ENCODE data around the gene ADAMTS16. TPM values are rescaled to one million over a fixed set of nuclear protein-coding genes. Genes with fewer than 3 reads are reported as not detected.

The ADAMTS16 gene
- total and polyA plus RNA-seq, 2 donors from 2014 or later, result 5.6 to 7.5 TPM

DNA sequence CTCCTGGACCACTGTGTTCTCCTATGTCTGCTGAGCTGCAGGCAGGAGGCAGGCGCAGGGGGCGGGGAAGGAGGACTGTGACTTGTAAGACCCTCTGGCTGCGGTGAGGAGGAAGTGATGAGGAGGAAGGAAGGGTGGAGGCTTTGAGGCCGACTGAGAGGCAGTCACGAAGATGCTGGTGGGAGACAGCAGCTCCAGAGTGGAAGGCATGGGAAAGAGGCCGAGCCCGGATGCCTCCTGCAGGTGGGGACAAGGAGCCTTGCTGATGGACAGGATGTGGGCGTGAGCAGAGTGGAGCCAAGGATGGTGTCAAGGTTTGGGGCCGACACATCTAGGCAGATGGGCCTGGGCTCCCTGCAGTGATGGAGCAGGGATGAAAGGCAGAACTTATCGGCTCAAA lies 208.0 kb downstream of the ADAMTS16 start:
- no peaks in the 10 kb centered on the region for H3K27me3 ChIP-seq (ENCODE audit: control insufficient read depth, insufficient read depth, low read length)
- TF ChIP-seq, protein P1, sequence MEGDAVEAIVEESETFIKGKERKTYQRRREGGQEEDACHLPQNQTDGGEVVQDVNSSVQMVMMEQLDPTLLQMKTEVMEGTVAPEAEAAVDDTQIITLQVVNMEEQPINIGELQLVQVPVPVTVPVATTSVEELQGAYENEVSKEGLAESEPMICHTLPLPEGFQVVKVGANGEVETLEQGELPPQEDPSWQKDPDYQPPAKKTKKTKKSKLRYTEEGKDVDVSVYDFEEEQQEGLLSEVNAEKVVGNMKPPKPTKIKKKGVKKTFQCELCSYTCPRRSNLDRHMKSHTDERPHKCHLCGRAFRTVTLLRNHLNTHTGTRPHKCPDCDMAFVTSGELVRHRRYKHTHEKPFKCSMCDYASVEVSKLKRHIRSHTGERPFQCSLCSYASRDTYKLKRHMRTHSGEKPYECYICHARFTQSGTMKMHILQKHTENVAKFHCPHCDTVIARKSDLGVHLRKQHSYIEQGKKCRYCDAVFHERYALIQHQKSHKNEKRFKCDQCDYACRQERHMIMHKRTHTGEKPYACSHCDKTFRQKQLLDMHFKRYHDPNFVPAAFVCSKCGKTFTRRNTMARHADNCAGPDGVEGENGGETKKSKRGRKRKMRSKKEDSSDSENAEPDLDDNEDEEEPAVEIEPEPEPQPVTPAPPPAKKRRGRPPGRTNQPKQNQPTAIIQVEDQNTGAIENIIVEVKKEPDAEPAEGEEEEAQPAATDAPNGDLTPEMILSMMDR (IDR thresholded peaks at IDR 0.05; ENCODE audit: borderline replicate concordance, extremely low read depth, insufficient read depth), result no peak
- intact Hi-C loops (cut with DNase I), result no loop called here

DNA sequence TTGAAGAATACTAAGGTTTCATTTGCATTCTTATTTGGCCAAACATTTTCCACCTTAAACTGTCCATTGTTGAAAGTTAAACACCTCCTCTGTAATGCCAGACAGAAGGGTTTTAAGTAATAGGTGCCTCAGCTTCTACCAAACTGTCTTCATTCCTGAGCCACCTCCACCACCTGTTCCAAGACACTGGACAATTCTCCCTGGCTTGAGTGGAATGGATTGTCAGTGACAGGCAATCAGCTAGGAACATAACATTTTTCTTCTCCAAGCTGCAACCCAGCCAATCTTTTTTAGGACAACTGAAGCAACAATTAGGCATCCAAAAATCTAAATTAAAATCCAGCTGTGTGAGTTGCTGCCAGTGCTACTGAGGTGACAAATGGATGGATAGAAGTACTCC lies 208.4 kb downstream of the ADAMTS16 start:
- H3K27me3 ChIP-seq (ENCODE audit: control insufficient read depth, insufficient read depth, low read length), result no peaks in the 10 kb centered on the region
- FAIRE-seq, result no peak
- DNase-seq, result no peak
- no peak overlapping the region for H3K27ac ChIP-seq (ENCODE audit: low read depth in 2 of 2, low read length in 2 of 2)
- H3K4me3 ChIP-seq (ENCODE audit: low read length in 3 of 3), result no peak overlapping the region
- H3K36me3 ChIP-seq (ENCODE audit: control insufficient read depth in 2 of 3, insufficient read depth in 3 of 3, low read length in 3 of 3), result no peaks in the 10 kb centered on the region
- intact Hi-C loops (cut with DNase I), result no loop called here
- no peak overlapping the region for H3K9ac ChIP-seq (ENCODE audit: low read length in 3 of 3)
- TF ChIP-seq, protein P1 (IDR thresholded peaks at IDR 0.05; ENCODE audit: borderline replicate concordance, extremely low read depth, insufficient read depth), result no peak
- peaks cover 0 to 3% (median 2%) of the 10 kb centered on the region in 3 donors for H3K4me1 ChIP-seq (ENCODE audit: control insufficient read depth in 2 of 3, insufficient read depth in 2 of 3, low read depth in 1 of 3, low read length in 3 of 3)
- peaks cover 0 to 2% (median 0%) of the 10 kb centered on the region in 3 donors for H3K9me3 ChIP-seq (ENCODE audit: control insufficient read depth in 2 of 3, insufficient read depth in 1 of 3, low read length in 3 of 3)

More for the DNA sequence above, 208.0 kb downstream of the ADAMTS16 start:
- Histone ChIP-seq H3K4me3 (ENCODE audit: low read length in 3 of 3) (no peak overlapping the region), H3K9ac (ENCODE audit: low read length in 3 of 3) (no peak overlapping the region), H3K9me3 (ENCODE audit: control insufficient read depth in 2 of 3, insufficient read depth in 1 of 3, low read length in 3 of 3) (peaks cover 0 to 2% (median 0%) of the 10 kb centered on the region in 3 donors), H3K4me1 (ENCODE audit: control insufficient read depth in 2 of 3, insufficient read depth in 2 of 3, low read depth in 1 of 3, low read length in 3 of 3) (peaks cover 0 to 4% (median 2%) of the 10 kb centered on the region in 3 donors), H3K36me3 (ENCODE audit: control insufficient read depth in 2 of 3, insufficient read depth in 3 of 3, low read length in 3 of 3) (no peaks in the 10 kb centered on the region), H3K27ac (ENCODE audit: low read depth in 2 of 2, low read length in 2 of 2) (no peak overlapping the region)
- no peak for DNase-seq
- FAIRE-seq, result no peak

DNA sequence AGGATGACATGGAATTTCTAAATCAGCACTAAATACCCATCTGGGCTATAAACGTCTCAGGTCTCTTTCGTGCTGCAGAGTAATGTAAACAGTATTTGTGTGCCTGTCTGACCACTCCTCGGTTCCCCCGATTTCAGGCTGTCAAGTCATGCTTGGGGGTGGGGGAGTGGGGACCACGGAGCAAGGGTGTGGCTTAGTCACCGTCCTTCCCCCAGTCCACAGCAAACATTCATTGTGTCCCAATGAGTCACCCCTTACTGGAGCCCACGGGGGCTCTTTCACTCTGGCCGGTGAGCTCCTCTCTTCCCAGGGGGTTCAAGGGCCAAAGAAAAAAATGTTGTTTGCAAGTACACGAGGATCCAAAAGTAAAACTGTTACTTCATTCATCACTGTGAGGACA lies 210.0 kb downstream of the ADAMTS16 start:
- no peaks in the 10 kb centered on the region for H3K4me1 ChIP-seq (ENCODE audit: control insufficient read depth in 2 of 3, insufficient read depth in 2 of 3, low read depth in 1 of 3, low read length in 3 of 3)
- no peak overlapping the region for H3K4me3 ChIP-seq (ENCODE audit: low read length in 3 of 3)
- TF ChIP-seq, protein P1 (IDR thresholded peaks at IDR 0.05; ENCODE audit: borderline replicate concordance, extremely low read depth, insufficient read depth), result no peak
- intact Hi-C loops (cut with DNase I), result no loop called here
- H3K27ac ChIP-seq (ENCODE audit: low read depth in 2 of 2, low read length in 2 of 2), result no peak overlapping the region
- peaks cover 0 to 2% (median 0%) of the 10 kb centered on the region in 3 donors for H3K9me3 ChIP-seq (ENCODE audit: control insufficient read depth in 2 of 3, insufficient read depth in 1 of 3, low read length in 3 of 3)
- H3K36me3 ChIP-seq (ENCODE audit: control insufficient read depth in 2 of 3, insufficient read depth in 3 of 3, low read length in 3 of 3), result no peaks in the 10 kb centered on the region
- FAIRE-seq (no peak), DNase-seq (no peak)
- H3K27me3 ChIP-seq (ENCODE audit: control insufficient read depth, insufficient read depth, low read length), result no peaks in the 10 kb centered on the region
- H3K9ac ChIP-seq (ENCODE audit: low read length in 3 of 3), result no peak overlapping the region
